H9 (cell line): ENCODE data around the gene DAPP1. TPM values are rescaled to one million over a fixed set of nuclear protein-coding genes. Genes with fewer than 3 reads are reported as not detected.

Source experiments
- DNase-seq: peaks from one replicate; pipeline ENCODE4 v3.0.0-alpha.2; 2017
- H2AFZ ChIP-seq: one replicate; pipeline ENCODE4 v1.6.1; 2013; ENCODE audit warnings: mild to moderate bottlenecking, low read length, control low read depth, moderate library complexity
- H2AK5ac ChIP-seq: 2 replicates; pipeline ENCODE4 v1.6.1; 2013; ENCODE audit warnings: low read length, control low read depth, mixed read lengths; ENCODE audit not compliant: insufficient read length
- H2BK120ac ChIP-seq: one replicate; pipeline ENCODE4 v1.6.1; 2013; ENCODE audit warnings: low read depth, mild to moderate bottlenecking, low read length, control low read depth, inconsistent platforms; ENCODE audit not compliant: poor library complexity, severe bottlenecking
- H2BK12ac ChIP-seq: 2 replicates; pipeline ENCODE4 v1.6.1; 2013; ENCODE audit warnings: low read length, control low read depth, mixed read lengths, low read depth; ENCODE audit not compliant: insufficient read length
- H2BK15ac ChIP-seq: 2 replicates; pipeline ENCODE4 v1.6.1; 2013; ENCODE audit warnings: low read depth, low read length, control low read depth
- H2BK20ac ChIP-seq: one replicate; pipeline ENCODE4 v1.6.1; 2013; ENCODE audit warnings: low read depth, mild to moderate bottlenecking, low read length, control low read depth, inconsistent platforms; ENCODE audit not compliant: poor library complexity, severe bottlenecking
- H2BK5ac ChIP-seq: 2 replicates; pipeline ENCODE4 v1.6.1; 2013; ENCODE audit warnings: low read length, control low read depth, mixed read lengths; ENCODE audit not compliant: insufficient read length
- H3K14ac ChIP-seq: 2 replicates; pipeline ENCODE4 v1.6.1; 2013; ENCODE audit warnings: low read length, control low read depth; ENCODE audit not compliant: insufficient read depth
- H3K18ac ChIP-seq: 2 replicates; pipeline ENCODE4 v1.6.1; 2013; ENCODE audit warnings: low read depth, mild to moderate bottlenecking, mixed read lengths, low read length, control low read depth; ENCODE audit not compliant: insufficient read length
- H3K23ac ChIP-seq: 2 replicates; pipeline ENCODE4 v1.6.1; 2013; ENCODE audit warnings: low read length, control low read depth, mixed read lengths, low read depth; ENCODE audit not compliant: insufficient read length
- H3K23me2 ChIP-seq: 2 replicates; pipeline ENCODE4 v1.6.1; 2013; ENCODE audit warnings: low read depth, mild to moderate bottlenecking, mixed read lengths, low read length, control low read depth; ENCODE audit not compliant: insufficient read length, poor library complexity, severe bottlenecking
- H3K27ac ChIP-seq: 2 replicates; pipeline ENCODE4 v1.5.1; 2013; ENCODE audit warnings: low read length, control low read depth, mixed read lengths, low read depth; ENCODE audit not compliant: insufficient read length
- H3K27me3 ChIP-seq: 2 replicates; pipeline ENCODE4 v1.6.1; 2013; ENCODE audit warnings: low read length, control low read depth, inconsistent platforms; ENCODE audit not compliant: insufficient read depth
- H3K4ac ChIP-seq: 2 replicates; pipeline ENCODE4 v1.6.1; 2013; ENCODE audit warnings: low read depth, mild to moderate bottlenecking, control low read depth, inconsistent platforms, low read length, moderate library complexity
- H3K4me1 ChIP-seq: 2 replicates; pipeline ENCODE4 v1.6.1; 2013; ENCODE audit warnings: low read length, control low read depth, inconsistent platforms; ENCODE audit not compliant: insufficient read depth
- H3K4me2 ChIP-seq: 2 replicates; pipeline ENCODE4 v1.6.1; 2013; ENCODE audit warnings: low read length, control low read depth, mixed read lengths; ENCODE audit not compliant: insufficient read length, insufficient read depth
- H3K56ac ChIP-seq: 2 replicates; pipeline ENCODE4 v1.6.1; 2013; ENCODE audit warnings: low read depth, mild to moderate bottlenecking, mixed read lengths, low read length, control low read depth; ENCODE audit not compliant: insufficient read length
- H3K79me1 ChIP-seq: 2 replicates; pipeline ENCODE4 v1.6.1; 2013; ENCODE audit warnings: low read depth, mild to moderate bottlenecking, moderate library complexity, low read length, control low read depth, inconsistent platforms; ENCODE audit not compliant: insufficient read depth, poor library complexity, severe bottlenecking
- H3K79me2 ChIP-seq: 2 replicates; pipeline ENCODE4 v1.6.1; 2013; ENCODE audit warnings: low read length, control low read depth, inconsistent platforms; ENCODE audit not compliant: insufficient read depth
- H3K9ac ChIP-seq: 2 replicates; pipeline ENCODE4 v1.6.1; 2013; ENCODE audit warnings: low read length, control low read depth, mixed read lengths; ENCODE audit not compliant: insufficient read length; ENCODE audit errors: extremely low read depth
- H3K9me3 ChIP-seq: one replicate; pipeline ENCODE4 v1.6.1; 2013; ENCODE audit warnings: low read depth, low read length, inconsistent platforms; ENCODE audit not compliant: control insufficient read depth
- H3T11ph ChIP-seq: one replicate; pipeline ENCODE4 v1.6.1; 2013; ENCODE audit warnings: mild to moderate bottlenecking, low read length, control low read depth, inconsistent platforms
- H4K20me1 ChIP-seq: one replicate; pipeline ENCODE4 v1.6.1; 2013; ENCODE audit not compliant: control insufficient read depth, insufficient read length, insufficient read depth
- H4K5ac ChIP-seq: 2 replicates; pipeline ENCODE4 v1.6.1; 2013; ENCODE audit warnings: low read depth, mild to moderate bottlenecking, mixed read lengths, low read length, control low read depth; ENCODE audit not compliant: insufficient read length
- H4K8ac ChIP-seq: replicated peaks from 2 replicates; pipeline ENCODE4 v1.6.1; 2013; ENCODE audit warnings: low read length, control low read depth, mixed read lengths, low read depth; ENCODE audit not compliant: insufficient read length
- H4K91ac ChIP-seq: 2 replicates; pipeline ENCODE4 v1.6.1; 2013; ENCODE audit warnings: low read depth, mild to moderate bottlenecking, moderate library complexity, mixed read lengths, low read length, control low read depth; ENCODE audit not compliant: insufficient read length
- H3K27ac Mint-ChIP-seq, 3 experiments: 2 replicates in 2 of 3; 3 replicates in 1 of 3; pipeline ENCODE4 v1.8.0; 2020 to 2021; ENCODE audit warnings: mixed read lengths in 3 of 3, mild to moderate bottlenecking in 1 of 3, moderate library complexity in 1 of 3
- H3K27me3 Mint-ChIP-seq: 2 replicates; pipeline ENCODE4 v1.8.0; 2021; ENCODE audit warnings: low read depth, mild to moderate bottlenecking, moderate library complexity, mixed read lengths
- H3K36me3 Mint-ChIP-seq, 3 experiments: 2 replicates in 2 of 3; 3 replicates in 1 of 3; pipeline ENCODE4 v1.8.0; 2020 to 2021; ENCODE audit warnings: low read depth in 3 of 3, mixed read lengths in 3 of 3; ENCODE audit not compliant: insufficient read depth in 1 of 3
- H3K4me1 Mint-ChIP-seq, 2 experiments: 2 replicates each; pipeline ENCODE4 v1.8.0; 2020; ENCODE audit warnings: mixed read lengths in 2 of 2
- H3K4me3 Mint-ChIP-seq, 2 experiments: 2 replicates in 1 of 2; 3 replicates in 1 of 2; pipeline ENCODE4 v1.8.0; 2020 to 2021; ENCODE audit warnings: mild to moderate bottlenecking in 2 of 2, mixed read lengths in 2 of 2, moderate library complexity in 1 of 2
- H3K9me3 Mint-ChIP-seq, 2 experiments: 2 replicates in 1 of 2; 3 replicates in 1 of 2; pipeline ENCODE4 v1.8.0; 2020; ENCODE audit warnings: mild to moderate bottlenecking in 2 of 2, mixed read lengths in 2 of 2, moderate library complexity in 1 of 2
- CTCF ChIP-seq: fragments of 200-600 bp; sonication (generic); conservative IDR thresholded peaks from 3 replicates; pipeline ENCODE4 v1.8.0; 2021; ENCODE audit warnings: antibody characterized with exemption, mild to moderate bottlenecking
- WGBS: extraction: QIAGEN DNeasy Blood & Tissue Kit; methylation state at CpG from one replicate; pipeline ENCODE4 v1.1.7; 2013; ENCODE audit warnings: missing lambda C conversion rate, low lambda C conversion rate, mixed read lengths; ENCODE audit not compliant: insufficient read length; ENCODE audit errors: extremely low coverage; 5-methylcytosine and 5-hydroxymethylcytosine counted together
- total RNA-seq: library from RNA; stranded (reverse); gene quantifications from 2 replicates; pipeline ENCODE4 v1.2.1, GENCODE V29; 2021

The DAPP1 gene
- total RNA-seq, 1 experiment from 2014 or later, result not detected

GRCh38 chr4:99817309-99817890, 773 bp downstream of the DAPP1 start:
- Histone ChIP-seq H2BK15ac (no peak overlapping the region), H2AFZ (no peak overlapping the region), H3K23ac (no peak overlapping the region), H2BK120ac (no peak overlapping the region), H3K9ac (no peak overlapping the region), H3K23me2 (no peaks in the 10 kb centered on the region), H4K20me1 (no peaks in the 10 kb centered on the region), H3K56ac (no peak overlapping the region), H3K4me1 (no peaks in the 10 kb centered on the region; the same call in 1 of the 2 replicates), H2BK20ac (no peak overlapping the region), H2BK12ac (no peak overlapping the region), H3T11ph (no peak overlapping the region), H4K8ac (no peak overlapping the region), H4K5ac (no peak overlapping the region), H2BK5ac (no peak overlapping the region), H4K91ac (no peak overlapping the region), H3K27me3 (no peaks in the 10 kb centered on the region), H3K79me2 (no peaks in the 10 kb centered on the region), H3K14ac (no peak overlapping the region), H3K18ac (no peak overlapping the region), H3K4me2 (no peak overlapping the region), H3K79me1 (no peaks in the 10 kb centered on the region), H2AK5ac (no peak overlapping the region), H3K4ac (no peak overlapping the region), H3K9me3 (no peaks in the 10 kb centered on the region), H3K27ac (no peak overlapping the region)
- Mint-ChIP-seq H3K4me1 (peaks cover 6 to 9% of the 10 kb centered on the region in 2 experiments), H3K4me3 (no peak overlapping the region), H3K27me3 (no peaks in the 10 kb centered on the region), H3K9me3 (no peaks in the 10 kb centered on the region), H3K27ac (no peak overlapping the region), H3K36me3 (no peaks in the 10 kb centered on the region)
- no CpG with 5 or more reads among the region's 4 CpGs for WGBS
- TF ChIP-seq CTCF, result no peak
- DNase-seq, result no peak
